ENCODE measurements around the gene RNF115. TPM values are rescaled to one million over a fixed set of nuclear protein-coding genes. Genes with fewer than 3 reads are reported as not detected.

Gene RNF115
- total RNA-seq, 1 experiment from 2014 or later = 9.5 TPM

- no peak overlapping the region for H2AFZ ChIP-seq (ENCODE audit: low read depth, low read length, poor library complexity, severe bottlenecking)
- BruUV-seq (replicated peaks) = no TSS peak
- ChIA-PET POLR2A (interaction anchor here (0.7 kb wide), 1 partner anchor 17 kb away, joined by 4 read pairs; no protein-coding TSS in a partner anchor), RAD21 (ENCODE audit: low non-redundant PET in 1 of 2, low total read pairs in 2 of 2, uncharacterized antibody in 2 of 2, unreplicated experiment in 2 of 2) (no interaction called here), CTCF (no interaction called here)
- no peak overlapping the region for H3K27ac ChIP-seq (ENCODE audit: low read depth, low read length)
- no peaks in the 10 kb centered on the region for H3K79me2 ChIP-seq (ENCODE audit: insufficient read depth, low read length)
- no peak overlapping the region for H3K9ac ChIP-seq (ENCODE audit: low read length)
- H3K9me3 ChIP-seq (ENCODE audit: control insufficient read depth in 1 of 2, insufficient read depth in 1 of 2, low read depth in 1 of 2, low read length in 2 of 2) = no peaks in the 10 kb centered on the region
- TF ChIP-seq FOSL1 (IDR thresholded peaks at IDR 0.05; ENCODE audit: low read depth) (no peak), SRF (IDR thresholded peaks at IDR 0.05; ENCODE audit: low read depth) (no peak), CTCF (IDR thresholded peaks at IDR 0.05 in 2 of 3, conservative IDR thresholded peaks at IDR 0.05 in 1 of 3; ENCODE audit: borderline replicate concordance in 1 of 3, insufficient read depth in 1 of 3, low read depth in 2 of 3, low read length in 2 of 3) (no peak), RAD21 (IDR thresholded peaks at IDR 0.05; ENCODE audit: low read depth) (no peak), SP1 (IDR thresholded peaks at IDR 0.05; ENCODE audit: low read depth) (no peak), EZH2 (IDR thresholded peaks at IDR 0.05) (no peak), SIN3A (IDR thresholded peaks at IDR 0.05; ENCODE audit: low read depth) (no peak)
- TF ChIP-seq, protein P1, sequence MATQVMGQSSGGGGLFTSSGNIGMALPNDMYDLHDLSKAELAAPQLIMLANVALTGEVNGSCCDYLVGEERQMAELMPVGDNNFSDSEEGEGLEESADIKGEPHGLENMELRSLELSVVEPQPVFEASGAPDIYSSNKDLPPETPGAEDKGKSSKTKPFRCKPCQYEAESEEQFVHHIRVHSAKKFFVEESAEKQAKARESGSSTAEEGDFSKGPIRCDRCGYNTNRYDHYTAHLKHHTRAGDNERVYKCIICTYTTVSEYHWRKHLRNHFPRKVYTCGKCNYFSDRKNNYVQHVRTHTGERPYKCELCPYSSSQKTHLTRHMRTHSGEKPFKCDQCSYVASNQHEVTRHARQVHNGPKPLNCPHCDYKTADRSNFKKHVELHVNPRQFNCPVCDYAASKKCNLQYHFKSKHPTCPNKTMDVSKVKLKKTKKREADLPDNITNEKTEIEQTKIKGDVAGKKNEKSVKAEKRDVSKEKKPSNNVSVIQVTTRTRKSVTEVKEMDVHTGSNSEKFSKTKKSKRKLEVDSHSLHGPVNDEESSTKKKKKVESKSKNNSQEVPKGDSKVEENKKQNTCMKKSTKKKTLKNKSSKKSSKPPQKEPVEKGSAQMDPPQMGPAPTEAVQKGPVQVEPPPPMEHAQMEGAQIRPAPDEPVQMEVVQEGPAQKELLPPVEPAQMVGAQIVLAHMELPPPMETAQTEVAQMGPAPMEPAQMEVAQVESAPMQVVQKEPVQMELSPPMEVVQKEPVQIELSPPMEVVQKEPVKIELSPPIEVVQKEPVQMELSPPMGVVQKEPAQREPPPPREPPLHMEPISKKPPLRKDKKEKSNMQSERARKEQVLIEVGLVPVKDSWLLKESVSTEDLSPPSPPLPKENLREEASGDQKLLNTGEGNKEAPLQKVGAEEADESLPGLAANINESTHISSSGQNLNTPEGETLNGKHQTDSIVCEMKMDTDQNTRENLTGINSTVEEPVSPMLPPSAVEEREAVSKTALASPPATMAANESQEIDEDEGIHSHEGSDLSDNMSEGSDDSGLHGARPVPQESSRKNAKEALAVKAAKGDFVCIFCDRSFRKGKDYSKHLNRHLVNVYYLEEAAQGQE (IDR thresholded peaks at IDR 0.05; ENCODE audit: low read depth) = no peak
- TF ChIP-seq, protein P2, sequence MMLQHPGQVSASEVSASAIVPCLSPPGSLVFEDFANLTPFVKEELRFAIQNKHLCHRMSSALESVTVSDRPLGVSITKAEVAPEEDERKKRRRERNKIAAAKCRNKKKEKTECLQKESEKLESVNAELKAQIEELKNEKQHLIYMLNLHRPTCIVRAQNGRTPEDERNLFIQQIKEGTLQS (IDR thresholded peaks at IDR 0.05) = no peak
- peaks cover 29 to 38% of the 10 kb centered on the region in 2 experiments for H3K4me1 ChIP-seq (ENCODE audit: control insufficient read depth in 1 of 2, insufficient read depth in 2 of 2, low read length in 2 of 2)
- H3K4me2 ChIP-seq (ENCODE audit: low read length) = no peak overlapping the region
- no peak overlapping the region for H3K4me3 ChIP-seq (replicated peaks in 1 of 2; ENCODE audit: low read depth in 1 of 2, low read length in 2 of 2)
- no peaks in the 10 kb centered on the region for H4K20me1 ChIP-seq (ENCODE audit: insufficient read depth)
- no peaks in the 10 kb centered on the region for H3K36me3 ChIP-seq (ENCODE audit: control insufficient read depth in 1 of 2, insufficient read depth in 2 of 2, low read length in 2 of 2)
- no peak for ATAC-seq
- no peaks in the 10 kb centered on the region for H3K27me3 ChIP-seq (ENCODE audit: insufficient read depth, low read length)
- H3K9me2 ChIP-seq (ENCODE audit: insufficient read depth) = no peaks in the 10 kb centered on the region
- DNase-seq (ENCODE audit: low read depth, low spot score) = no peak
- intact Hi-C loops (cut with micrococcal nuclease) = no loop called here
Observed at GRCh38 chr1:145785547-145785946, 38.3 kb downstream of the RNF115 start.

Measured in HCT116 (cell line).